Measurements from ENCODE around the gene PTPN20. TPM values are rescaled to one million over a fixed set of nuclear protein-coding genes. Genes with fewer than 3 reads are reported as not detected.

The PTPN20 gene
- total RNA-seq, 1 donor from 2014 or later, result 1.5 TPM

- H3K36me3 ChIP-seq, result no peaks in the 10 kb centered on the region
- intact Hi-C loops (cut with DNase I), result no loop called here
- H3K27ac ChIP-seq, result no peak overlapping the region
- TF ChIP-seq POLR2AphosphoS5 (IDR thresholded peaks at IDR 0.05; ENCODE audit: insufficient read depth in 1 of 2, low read depth in 1 of 2) (no peak), POLR2A (IDR thresholded peaks at IDR 0.05) (no peak), CTCF (IDR thresholded peaks at IDR 0.05) (no peak)
- H3K4me3 ChIP-seq, result no peak overlapping the region
- no peaks in the 10 kb centered on the region for H3K9me3 ChIP-seq
- H3K27me3 ChIP-seq, result no peaks in the 10 kb centered on the region
- peak in 1 of 2 donors; percentile 52 for DNase-seq (ENCODE audit: extremely low spot score in 2 of 2)
- H3K4me1 ChIP-seq, result no peaks in the 10 kb centered on the region
Observed at GRCh38 chr10:47030191-47030703, 119.0 kb downstream of the PTPN20 start.

GRCh38 chr10:47031211-47031900 lies 120.1 kb downstream of the PTPN20 start:
- no peak for DNase-seq (ENCODE audit: extremely low spot score in 2 of 2)
- no peak for TF ChIP-seq POLR2AphosphoS5 (IDR thresholded peaks at IDR 0.05; ENCODE audit: insufficient read depth in 1 of 2, low read depth in 1 of 2)
- no peak for TF ChIP-seq CTCF (IDR thresholded peaks at IDR 0.05)
- no peak for TF ChIP-seq POLR2A (IDR thresholded peaks at IDR 0.05)

GRCh38 chr10:47031901-47032465 lies 120.8 kb downstream of the PTPN20 start:
- H3K9me3 ChIP-seq, result no peaks in the 10 kb centered on the region
- no peak overlapping the region for H3K4me3 ChIP-seq
- no peaks in the 10 kb centered on the region for H3K36me3 ChIP-seq
- H3K27ac ChIP-seq, result no peak overlapping the region
- TF ChIP-seq POLR2A (IDR thresholded peaks at IDR 0.05), result no peak
- TF ChIP-seq POLR2AphosphoS5 (IDR thresholded peaks at IDR 0.05; ENCODE audit: insufficient read depth in 1 of 2, low read depth in 1 of 2), result no peak
- TF ChIP-seq CTCF (IDR thresholded peaks at IDR 0.05), result no peak
- H3K4me1 ChIP-seq, result no peaks in the 10 kb centered on the region
- H3K27me3 ChIP-seq, result no peaks in the 10 kb centered on the region
- DNase-seq (ENCODE audit: extremely low spot score in 2 of 2), result peak in 1 of 2 donors; percentile 88
- intact Hi-C loops (cut with DNase I), result no loop called here

More at GRCh38 chr10:47031211-47031900, 120.1 kb downstream of the PTPN20 start:
- Histone ChIP-seq H3K36me3 (no peaks in the 10 kb centered on the region), H3K4me3 (no peak overlapping the region), H3K9me3 (no peaks in the 10 kb centered on the region), H3K27ac (no peak overlapping the region), H3K27me3 (no peaks in the 10 kb centered on the region), H3K4me1 (no peaks in the 10 kb centered on the region)
- intact Hi-C loops (cut with DNase I), result no loop called here

GRCh38 chr10:47033081-47033480 lies 121.9 kb downstream of the PTPN20 start:
- no peak overlapping the region for H3K4me3 ChIP-seq
- H3K9me3 ChIP-seq, result no peaks in the 10 kb centered on the region
- H3K27ac ChIP-seq, result no peak overlapping the region
- H3K36me3 ChIP-seq, result no peaks in the 10 kb centered on the region
- H3K27me3 ChIP-seq, result no peaks in the 10 kb centered on the region
- no peaks in the 10 kb centered on the region for H3K4me1 ChIP-seq
- no peak for DNase-seq (ENCODE audit: extremely low spot score in 2 of 2)
- intact Hi-C loops (cut with DNase I), result no loop called here
- TF ChIP-seq POLR2A (IDR thresholded peaks at IDR 0.05) (no peak), CTCF (IDR thresholded peaks at IDR 0.05) (no peak), POLR2AphosphoS5 (IDR thresholded peaks at IDR 0.05; ENCODE audit: insufficient read depth in 1 of 2, low read depth in 1 of 2) (no peak)
